Fibroblast of lung (primary cell): ENCODE results near the gene PLEKHA4.

Experiments used
- EZH2 ChIP-seq: IDR thresholded peaks from 2 replicates; pipeline ENCODE4 v1.5.1; 2012; ENCODE audit warnings: low read length, control low read depth, mild to moderate bottlenecking; ENCODE audit errors: missing control alignments
- TF ChIP-seq, protein P1 (sequence below), 2 donors: IDR thresholded peaks in 1 of 2; conservative IDR thresholded peaks in 1 of 2; 1 replicate in 1 of 2; 2 replicates in 1 of 2; pipeline ENCODE4 v1.5.1; 2011 to 2012; ENCODE audit warnings: low read length in 2 of 2, control low read depth in 1 of 2, inconsistent platforms in 1 of 2, low read depth in 1 of 2, mild to moderate bottlenecking in 1 of 2

DNA sequence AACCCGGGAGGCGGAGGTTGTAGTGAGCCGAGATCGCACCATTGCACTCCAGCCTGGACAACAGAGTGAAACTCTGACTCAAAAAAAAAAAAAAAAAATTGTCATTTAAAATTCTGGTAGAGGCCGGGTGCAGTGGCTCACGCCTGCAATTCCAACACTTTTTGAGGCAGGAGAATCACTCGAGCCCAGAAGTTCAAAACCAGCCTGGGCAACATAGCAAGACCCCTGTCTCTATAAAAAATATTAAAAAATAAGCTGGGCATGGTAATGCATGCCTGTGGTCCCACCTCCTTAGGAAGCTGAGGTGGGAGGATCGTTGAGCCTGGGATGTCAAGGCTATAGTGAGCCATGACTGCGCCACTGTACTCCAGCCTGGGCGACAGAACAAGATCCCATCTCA lies 37.9 kb upstream of the PLEKHA4 start:
- TF ChIP-seq, protein P1, sequence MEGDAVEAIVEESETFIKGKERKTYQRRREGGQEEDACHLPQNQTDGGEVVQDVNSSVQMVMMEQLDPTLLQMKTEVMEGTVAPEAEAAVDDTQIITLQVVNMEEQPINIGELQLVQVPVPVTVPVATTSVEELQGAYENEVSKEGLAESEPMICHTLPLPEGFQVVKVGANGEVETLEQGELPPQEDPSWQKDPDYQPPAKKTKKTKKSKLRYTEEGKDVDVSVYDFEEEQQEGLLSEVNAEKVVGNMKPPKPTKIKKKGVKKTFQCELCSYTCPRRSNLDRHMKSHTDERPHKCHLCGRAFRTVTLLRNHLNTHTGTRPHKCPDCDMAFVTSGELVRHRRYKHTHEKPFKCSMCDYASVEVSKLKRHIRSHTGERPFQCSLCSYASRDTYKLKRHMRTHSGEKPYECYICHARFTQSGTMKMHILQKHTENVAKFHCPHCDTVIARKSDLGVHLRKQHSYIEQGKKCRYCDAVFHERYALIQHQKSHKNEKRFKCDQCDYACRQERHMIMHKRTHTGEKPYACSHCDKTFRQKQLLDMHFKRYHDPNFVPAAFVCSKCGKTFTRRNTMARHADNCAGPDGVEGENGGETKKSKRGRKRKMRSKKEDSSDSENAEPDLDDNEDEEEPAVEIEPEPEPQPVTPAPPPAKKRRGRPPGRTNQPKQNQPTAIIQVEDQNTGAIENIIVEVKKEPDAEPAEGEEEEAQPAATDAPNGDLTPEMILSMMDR (conservative IDR thresholded peaks at IDR 0.05 in 1 of 2, IDR thresholded peaks at IDR 0.05 in 1 of 2; ENCODE audit: low read depth in 1 of 2, low read length in 2 of 2), result no peak
- no peak for TF ChIP-seq EZH2
